Measurements from ENCODE around the gene FYTTD1. TPM values are rescaled to one million over a fixed set of nuclear protein-coding genes. Genes with fewer than 3 reads are reported as not detected.

FYTTD1 gene
- total RNA-seq, 1 experiment from 2014 or later = 70.7 TPM

DNA sequence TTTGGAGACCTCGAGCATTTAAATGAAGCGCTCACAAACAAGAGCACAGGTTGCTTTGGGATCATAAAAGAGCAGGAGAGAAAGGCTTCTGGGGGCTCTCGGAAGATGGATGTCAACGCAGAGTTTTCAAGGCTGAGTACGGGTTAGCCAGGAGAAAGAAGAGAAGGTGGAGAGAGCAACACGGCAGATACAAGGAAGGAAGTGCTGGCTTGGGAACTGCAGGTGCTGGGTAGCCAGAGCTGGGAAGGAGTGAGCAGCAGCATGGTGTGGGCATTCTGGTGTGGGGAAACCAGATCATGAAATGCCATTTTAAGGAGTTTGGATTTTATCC is 12.4 kb upstream of the FYTTD1 start:
- no peak for DNase-seq (ENCODE audit: low read depth, low spot score)
- H3K79me2 ChIP-seq (ENCODE audit: insufficient read depth, low read length) = peaks cover 32% of the 10 kb centered on the region
- ATAC-seq = 0 out of 2 replicates have a peak, but pooled peaks have one; percentile 4
- TSS peak; percentile 94 for BruUV-seq (replicated peaks)
- H3K4me2 ChIP-seq (ENCODE audit: low read length) = peak overlapping the region; percentile 91
- TF ChIP-seq EGR1 (IDR thresholded peaks at IDR 0.05; ENCODE audit: low read depth) (no peak), SRF (IDR thresholded peaks at IDR 0.05; ENCODE audit: low read depth) (no peak), FOSL1 (IDR thresholded peaks at IDR 0.05; ENCODE audit: low read depth) (no peak), POLR2AphosphoS5 (IDR thresholded peaks at IDR 0.05; ENCODE audit: low read depth, low read length) (no peak)
- TF ChIP-seq, protein P1, sequence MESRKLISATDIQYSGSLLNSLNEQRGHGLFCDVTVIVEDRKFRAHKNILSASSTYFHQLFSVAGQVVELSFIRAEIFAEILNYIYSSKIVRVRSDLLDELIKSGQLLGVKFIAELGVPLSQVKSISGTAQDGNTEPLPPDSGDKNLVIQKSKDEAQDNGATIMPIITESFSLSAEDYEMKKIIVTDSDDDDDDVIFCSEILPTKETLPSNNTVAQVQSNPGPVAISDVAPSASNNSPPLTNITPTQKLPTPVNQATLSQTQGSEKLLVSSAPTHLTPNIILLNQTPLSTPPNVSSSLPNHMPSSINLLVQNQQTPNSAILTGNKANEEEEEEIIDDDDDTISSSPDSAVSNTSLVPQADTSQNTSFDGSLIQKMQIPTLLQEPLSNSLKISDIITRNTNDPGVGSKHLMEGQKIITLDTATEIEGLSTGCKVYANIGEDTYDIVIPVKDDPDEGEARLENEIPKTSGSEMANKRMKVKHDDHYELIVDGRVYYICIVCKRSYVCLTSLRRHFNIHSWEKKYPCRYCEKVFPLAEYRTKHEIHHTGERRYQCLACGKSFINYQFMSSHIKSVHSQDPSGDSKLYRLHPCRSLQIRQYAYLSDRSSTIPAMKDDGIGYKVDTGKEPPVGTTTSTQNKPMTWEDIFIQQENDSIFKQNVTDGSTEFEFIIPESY (IDR thresholded peaks at IDR 0.05; ENCODE audit: extremely low read depth, insufficient replicate concordance, low read length) = no peak
- TF ChIP-seq, protein P2, sequence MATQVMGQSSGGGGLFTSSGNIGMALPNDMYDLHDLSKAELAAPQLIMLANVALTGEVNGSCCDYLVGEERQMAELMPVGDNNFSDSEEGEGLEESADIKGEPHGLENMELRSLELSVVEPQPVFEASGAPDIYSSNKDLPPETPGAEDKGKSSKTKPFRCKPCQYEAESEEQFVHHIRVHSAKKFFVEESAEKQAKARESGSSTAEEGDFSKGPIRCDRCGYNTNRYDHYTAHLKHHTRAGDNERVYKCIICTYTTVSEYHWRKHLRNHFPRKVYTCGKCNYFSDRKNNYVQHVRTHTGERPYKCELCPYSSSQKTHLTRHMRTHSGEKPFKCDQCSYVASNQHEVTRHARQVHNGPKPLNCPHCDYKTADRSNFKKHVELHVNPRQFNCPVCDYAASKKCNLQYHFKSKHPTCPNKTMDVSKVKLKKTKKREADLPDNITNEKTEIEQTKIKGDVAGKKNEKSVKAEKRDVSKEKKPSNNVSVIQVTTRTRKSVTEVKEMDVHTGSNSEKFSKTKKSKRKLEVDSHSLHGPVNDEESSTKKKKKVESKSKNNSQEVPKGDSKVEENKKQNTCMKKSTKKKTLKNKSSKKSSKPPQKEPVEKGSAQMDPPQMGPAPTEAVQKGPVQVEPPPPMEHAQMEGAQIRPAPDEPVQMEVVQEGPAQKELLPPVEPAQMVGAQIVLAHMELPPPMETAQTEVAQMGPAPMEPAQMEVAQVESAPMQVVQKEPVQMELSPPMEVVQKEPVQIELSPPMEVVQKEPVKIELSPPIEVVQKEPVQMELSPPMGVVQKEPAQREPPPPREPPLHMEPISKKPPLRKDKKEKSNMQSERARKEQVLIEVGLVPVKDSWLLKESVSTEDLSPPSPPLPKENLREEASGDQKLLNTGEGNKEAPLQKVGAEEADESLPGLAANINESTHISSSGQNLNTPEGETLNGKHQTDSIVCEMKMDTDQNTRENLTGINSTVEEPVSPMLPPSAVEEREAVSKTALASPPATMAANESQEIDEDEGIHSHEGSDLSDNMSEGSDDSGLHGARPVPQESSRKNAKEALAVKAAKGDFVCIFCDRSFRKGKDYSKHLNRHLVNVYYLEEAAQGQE (IDR thresholded peaks at IDR 0.05; ENCODE audit: low read depth) = no peak
- peak overlapping the region; percentile 68 to 77 for H3K4me3 ChIP-seq (replicated peaks in 1 of 2; ENCODE audit: low read depth in 1 of 2, low read length in 2 of 2)
- H3K9ac ChIP-seq (ENCODE audit: low read length) = peak overlapping the region; percentile 73
- RAD21 ChIA-PET (ENCODE audit: low non-redundant PET in 1 of 2, low total read pairs in 2 of 2, uncharacterized antibody in 2 of 2, unreplicated experiment in 2 of 2) = no interaction called here
- no peaks in the 10 kb centered on the region for H3K9me2 ChIP-seq (ENCODE audit: insufficient read depth)
- H3K4me1 ChIP-seq (ENCODE audit: control insufficient read depth in 1 of 2, insufficient read depth in 2 of 2, low read length in 2 of 2) = peaks cover 10 to 18% of the 10 kb centered on the region in 2 experiments; a peak in 3 of 4 replicates
- no peaks in the 10 kb centered on the region for H3K36me3 ChIP-seq (ENCODE audit: control insufficient read depth in 1 of 2, insufficient read depth in 2 of 2, low read length in 2 of 2)
- CTCF ChIA-PET = no interaction called here
- H3K27ac ChIP-seq (ENCODE audit: low read depth, low read length) = peak overlapping the region; percentile 43
- no peak overlapping the region for H2AFZ ChIP-seq (ENCODE audit: low read depth, low read length, poor library complexity, severe bottlenecking)
- no peaks in the 10 kb centered on the region for H4K20me1 ChIP-seq (ENCODE audit: insufficient read depth)
- no peaks in the 10 kb centered on the region for H3K27me3 ChIP-seq (ENCODE audit: insufficient read depth, low read length)
- intact Hi-C loops (cut with micrococcal nuclease) = no loop called here
- H3K9me3 ChIP-seq (ENCODE audit: control insufficient read depth in 1 of 2, insufficient read depth in 1 of 2, low read depth in 1 of 2, low read length in 2 of 2) = no peaks in the 10 kb centered on the region
- POLR2A ChIA-PET = no interaction called here

Measured in HCT116 (cell line).